ENCODE measurements around the gene C1orf94.

The C1orf94 gene

GRCh38 chr1:34263406-34263805 is 86.7 kb downstream of the C1orf94 start:
- no peak for DNase-seq

GRCh38 chr1:34265396-34265795 is 88.7 kb downstream of the C1orf94 start:
- DNase-seq: no peak

DNA sequence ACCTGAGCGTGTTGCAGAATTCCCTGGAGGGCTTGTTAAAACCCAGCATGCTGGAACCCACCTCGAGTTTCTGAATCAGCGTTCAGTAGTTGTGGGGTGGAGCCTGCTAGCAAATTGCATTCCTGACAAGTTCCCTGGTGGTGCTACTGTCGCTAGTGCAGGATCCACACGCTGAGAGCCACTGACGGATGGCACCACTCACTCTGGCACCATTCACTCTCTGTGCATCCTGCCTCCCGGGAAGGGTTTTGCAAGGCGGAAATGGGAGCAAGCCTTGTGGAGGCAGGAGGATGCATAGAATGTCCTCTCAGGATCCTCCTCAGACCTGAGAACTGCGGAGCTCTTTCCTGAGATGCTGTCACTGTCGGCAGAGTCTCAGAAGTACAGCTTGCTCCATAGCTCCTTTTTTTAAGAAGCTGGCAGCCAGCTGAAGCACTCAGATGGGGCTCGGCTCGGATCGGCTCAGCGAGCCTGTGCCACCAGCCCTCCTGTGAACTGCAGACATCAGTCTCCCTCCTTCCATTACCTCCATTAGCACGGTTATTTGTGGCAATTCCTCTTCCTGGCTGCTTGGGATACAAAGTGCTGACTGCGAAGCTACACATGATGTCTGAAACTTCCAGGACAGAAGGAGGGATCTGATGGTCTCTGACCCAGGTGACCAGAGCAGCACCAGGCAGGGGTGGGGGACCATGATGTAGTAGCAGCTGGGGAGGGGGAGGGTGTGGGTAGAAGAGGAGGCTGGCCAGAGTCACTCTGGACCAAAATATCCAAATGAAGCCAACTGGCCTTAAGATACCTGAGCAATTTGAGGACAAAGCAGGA is 89.6 kb downstream of the C1orf94 start:
- DNase-seq: peak; percentile 23

DNA sequence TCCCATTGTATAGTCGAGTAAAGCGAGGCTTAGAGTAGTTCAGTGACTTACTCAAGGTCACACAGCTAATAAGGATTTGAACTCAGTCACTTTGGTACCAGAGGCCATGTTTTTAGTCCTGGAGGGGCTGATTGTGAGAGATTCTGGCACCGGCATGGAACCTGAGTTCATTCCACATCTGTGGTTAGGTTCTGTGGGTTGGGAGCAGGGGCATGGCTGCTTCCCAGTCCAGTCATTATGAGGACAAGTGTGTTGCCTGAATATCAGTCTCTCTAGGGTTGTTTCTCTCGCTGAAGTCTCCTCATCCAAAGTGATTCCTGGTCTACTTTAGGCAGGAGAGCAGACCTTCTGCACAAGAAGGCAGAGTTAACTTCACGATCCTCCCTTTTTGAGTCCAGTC is 90.6 kb downstream of the C1orf94 start:
- no peak for DNase-seq

DNA sequence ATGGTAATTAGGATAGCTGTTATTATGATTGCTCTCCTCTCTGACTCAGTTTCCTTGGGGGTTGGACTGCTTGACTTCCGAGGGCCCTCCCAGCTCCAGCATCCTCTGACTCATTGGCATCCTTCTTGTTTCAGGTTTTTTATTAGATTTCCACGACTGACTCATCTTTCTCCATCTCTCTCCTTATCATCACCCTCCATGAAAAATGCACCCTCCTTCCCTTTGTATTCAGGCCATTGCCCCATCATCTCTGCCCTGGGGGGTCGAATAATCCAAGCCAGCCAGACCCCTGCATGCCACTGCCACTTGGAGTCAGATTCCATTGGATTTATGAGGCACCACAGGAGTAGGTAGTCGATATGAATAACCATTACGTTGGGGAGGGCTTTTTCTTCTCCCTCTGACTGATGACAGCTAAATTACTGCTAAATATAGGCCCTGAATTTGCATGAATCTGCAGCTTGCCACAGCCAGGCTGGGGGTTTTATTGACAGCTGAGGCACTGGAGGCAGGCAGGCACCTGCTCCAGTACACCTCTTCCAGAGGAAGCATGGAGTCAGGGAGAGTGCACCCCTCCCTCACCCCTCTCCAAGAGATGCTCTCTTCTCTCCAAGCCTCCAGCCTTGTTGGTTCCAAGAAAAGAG is 91.7 kb downstream of the C1orf94 start:
- DNase-seq: peak; percentile 96

All from T1000 (cell line).